ENCODE measurements around the gene SRRM2. TPM values are rescaled to one million over a fixed set of nuclear protein-coding genes. Genes with fewer than 3 reads are reported as not detected.

Gene SRRM2
- total and polyA plus RNA-seq, 2 experiments from 2014 or later: 42.6 to 202 TPM

DNA sequence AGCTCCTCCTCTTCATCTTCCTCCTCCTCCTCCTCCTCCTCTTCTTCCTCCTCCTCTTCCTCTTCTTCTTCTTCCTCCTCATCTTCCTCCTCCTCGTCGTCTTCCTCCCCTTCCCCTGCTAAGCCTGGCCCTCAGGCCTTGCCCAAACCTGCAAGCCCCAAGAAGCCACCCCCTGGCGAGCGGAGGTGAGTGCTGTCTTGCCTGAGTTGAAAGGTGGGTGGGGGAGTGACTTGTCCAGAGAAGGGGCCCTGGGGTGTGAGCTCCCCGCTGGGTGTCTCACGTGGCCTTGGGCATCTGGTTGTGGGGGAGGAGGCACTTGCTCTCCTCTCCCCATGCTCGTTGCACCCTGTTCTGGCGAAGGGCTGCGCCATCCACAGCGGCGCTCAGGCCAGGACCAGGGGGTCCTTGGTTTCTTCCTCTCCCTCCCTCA, 16.7 kb downstream of the SRRM2 start:
- Histone ChIP-seq H3K36me3 (ENCODE audit: low read depth) (peaks cover 68% of the 10 kb centered on the region), H2AFZ (no peak overlapping the region), H3K9me2 (ENCODE audit: insufficient read depth) (no peaks in the 10 kb centered on the region), H3K79me2 (ENCODE audit: insufficient read depth) (peaks cover 98% of the 10 kb centered on the region), H3F3A (ENCODE audit: insufficient read depth) (peaks cover 54% of the 10 kb centered on the region), H3K27me3 (replicated peaks; ENCODE audit: insufficient read depth) (no peaks in the 10 kb centered on the region), H3K4me2 (ENCODE audit: unreplicated experiment) (no peak overlapping the region), H3K9me3 (ENCODE audit: low read depth) (no peaks in the 10 kb centered on the region), H3K4me1 (ENCODE audit: insufficient read depth) (peaks cover 11% of the 10 kb centered on the region; the same call in 1 of the 2 replicates), H3K27ac (no peak overlapping the region; the same call in 1 of the 2 replicates), H3K4me3 (no peak overlapping the region), H3K9ac (no peak overlapping the region), H4K20me1 (ENCODE audit: insufficient read depth) (0 out of 2 replicates have a peak, but pooled peaks cover 2% of the 10 kb centered on the region)
- WGBS, 2 experiments (ENCODE audit: low coverage in 1 of 2, low lambda C conversion rate in 2 of 2, missing lambda C conversion rate in 2 of 2): 85 to 100% methylated on average over 5 to 11 of the region's 11 CpGs
- in situ Hi-C loops (cut with MboI): no loop called here
- TF ChIP-seq EZH2phosphoT487 (IDR thresholded peaks at IDR 0.05; ENCODE audit: insufficient read depth, low read depth): no peak
- TF ChIP-seq EZH2 (IDR thresholded peaks at IDR 0.05; ENCODE audit: insufficient read depth, poor library complexity, severe bottlenecking): no peak
- DNase-seq: no peak

DNA sequence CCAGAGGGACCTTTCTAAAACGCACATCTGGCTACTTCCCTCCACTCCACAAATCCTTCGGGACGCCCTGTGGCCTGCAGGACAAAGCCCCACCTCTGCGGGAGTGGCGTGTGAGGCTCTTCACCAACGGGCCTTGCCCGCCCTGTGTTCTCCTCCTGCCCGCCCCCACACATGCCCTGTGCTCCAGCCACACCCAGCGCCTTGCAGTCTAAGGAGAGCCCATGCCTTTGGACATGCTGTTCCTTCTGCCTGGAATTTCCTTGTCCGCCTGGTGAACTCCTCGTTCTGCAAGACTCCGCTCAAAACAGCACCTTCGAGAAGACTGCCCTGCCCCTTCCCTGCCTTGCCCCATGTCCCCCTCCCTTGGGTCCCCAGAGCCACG, 17.2 kb downstream of the SRRM2 start:
- 68 to 72% methylated on average over 14 of the region's 14 CpGs for WGBS, 2 experiments (ENCODE audit: low coverage in 1 of 2, low lambda C conversion rate in 2 of 2, missing lambda C conversion rate in 2 of 2)
- no peaks in the 10 kb centered on the region for H4K20me1 ChIP-seq (ENCODE audit: insufficient read depth)
- H3K9me2 ChIP-seq (ENCODE audit: insufficient read depth): no peaks in the 10 kb centered on the region
- H3F3A ChIP-seq (ENCODE audit: insufficient read depth): peaks cover 54% of the 10 kb centered on the region
- H3K9ac ChIP-seq: no peak overlapping the region
- H3K9me3 ChIP-seq (ENCODE audit: low read depth): no peaks in the 10 kb centered on the region
- TF ChIP-seq EZH2phosphoT487 (IDR thresholded peaks at IDR 0.05; ENCODE audit: insufficient read depth, low read depth) (no peak), EZH2 (IDR thresholded peaks at IDR 0.05; ENCODE audit: insufficient read depth, poor library complexity, severe bottlenecking) (no peak)
- peaks cover 98% of the 10 kb centered on the region for H3K79me2 ChIP-seq (ENCODE audit: insufficient read depth)
- in situ Hi-C loops (cut with MboI): no loop called here
- H2AFZ ChIP-seq: no peak overlapping the region
- no peaks in the 10 kb centered on the region for H3K27me3 ChIP-seq (replicated peaks; ENCODE audit: insufficient read depth)
- peaks cover 11% of the 10 kb centered on the region; the same call in 1 of the 2 replicates for H3K4me1 ChIP-seq (ENCODE audit: insufficient read depth)
- peak; percentile 52 for DNase-seq
- H3K36me3 ChIP-seq (ENCODE audit: low read depth): peaks cover 63% of the 10 kb centered on the region
- H3K4me3 ChIP-seq: no peak overlapping the region
- H3K27ac ChIP-seq: no peak overlapping the region; the same call in 1 of the 2 replicates
- no peak overlapping the region for H3K4me2 ChIP-seq (ENCODE audit: unreplicated experiment)

DNA sequence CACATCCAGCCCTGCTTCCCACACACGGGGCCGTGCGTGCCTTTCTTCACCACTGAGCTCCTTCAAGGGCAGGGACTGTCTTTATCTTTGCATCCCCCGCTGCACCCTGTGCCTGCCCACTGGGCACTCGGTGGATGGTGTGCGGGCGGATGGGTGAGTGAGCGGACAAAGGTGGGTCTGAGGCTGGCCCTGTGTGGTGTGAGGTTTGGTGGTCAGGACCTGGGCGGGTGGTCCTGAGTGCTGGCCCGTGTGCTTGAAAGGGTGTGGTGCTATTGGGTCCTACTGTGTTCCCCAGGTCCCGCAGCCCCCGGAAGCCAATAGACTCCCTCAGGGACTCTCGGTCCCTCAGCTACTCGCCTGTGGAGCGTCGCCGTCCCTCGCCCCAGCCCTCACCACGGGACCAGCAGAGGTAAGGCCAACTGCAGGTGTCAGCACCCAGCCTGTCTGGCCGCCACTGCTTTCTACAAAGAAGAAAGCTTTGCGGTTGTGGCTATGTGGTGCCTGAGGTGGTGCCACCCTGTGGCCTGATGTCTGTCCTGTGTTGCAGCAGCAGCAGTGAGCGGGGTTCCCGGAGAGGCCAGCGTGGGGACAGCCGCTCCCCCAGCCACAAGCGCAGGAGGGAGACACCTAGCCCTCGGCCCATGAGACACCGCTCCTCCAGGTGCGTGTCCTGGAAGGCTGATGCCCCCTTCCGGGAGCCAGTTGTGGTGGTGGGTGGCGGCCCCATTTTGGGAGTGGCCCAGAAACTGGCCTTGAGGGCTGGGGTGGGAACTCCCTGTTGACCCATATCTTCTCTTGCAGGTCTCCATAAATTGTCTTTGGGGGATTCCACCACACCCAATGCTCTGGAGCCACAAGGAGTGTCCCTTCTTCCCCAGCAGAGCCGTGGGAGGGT, 17.9 kb downstream of the SRRM2 start:
- no peak overlapping the region for H3K9ac ChIP-seq
- H3K4me2 ChIP-seq (ENCODE audit: unreplicated experiment): no peak overlapping the region
- peaks cover 57% of the 10 kb centered on the region for H3K36me3 ChIP-seq (ENCODE audit: low read depth)
- no peaks in the 10 kb centered on the region for H3K9me2 ChIP-seq (ENCODE audit: insufficient read depth)
- H3K9me3 ChIP-seq (ENCODE audit: low read depth): no peaks in the 10 kb centered on the region
- no peaks in the 10 kb centered on the region for H3K27me3 ChIP-seq (replicated peaks; ENCODE audit: insufficient read depth)
- no peak for DNase-seq
- no peaks in the 10 kb centered on the region for H4K20me1 ChIP-seq (ENCODE audit: insufficient read depth)
- no peak overlapping the region for H3K4me3 ChIP-seq
- H2AFZ ChIP-seq: no peak overlapping the region
- H3K79me2 ChIP-seq (ENCODE audit: insufficient read depth): peaks cover 98% of the 10 kb centered on the region
- H3K27ac ChIP-seq: no peak overlapping the region
- H3F3A ChIP-seq (ENCODE audit: insufficient read depth): peaks cover 50% of the 10 kb centered on the region
- TF ChIP-seq EZH2phosphoT487 (IDR thresholded peaks at IDR 0.05; ENCODE audit: insufficient read depth, low read depth): no peak
- TF ChIP-seq EZH2 (IDR thresholded peaks at IDR 0.05; ENCODE audit: insufficient read depth, poor library complexity, severe bottlenecking): no peak
- peaks cover 13% of the 10 kb centered on the region for H3K4me1 ChIP-seq (ENCODE audit: insufficient read depth)
- in situ Hi-C loops (cut with MboI): no loop called here
- 81 to 83% methylated on average over 28 to 31 of the region's 32 CpGs for WGBS, 2 experiments (ENCODE audit: low coverage in 1 of 2, low lambda C conversion rate in 2 of 2, missing lambda C conversion rate in 2 of 2)

DNA sequence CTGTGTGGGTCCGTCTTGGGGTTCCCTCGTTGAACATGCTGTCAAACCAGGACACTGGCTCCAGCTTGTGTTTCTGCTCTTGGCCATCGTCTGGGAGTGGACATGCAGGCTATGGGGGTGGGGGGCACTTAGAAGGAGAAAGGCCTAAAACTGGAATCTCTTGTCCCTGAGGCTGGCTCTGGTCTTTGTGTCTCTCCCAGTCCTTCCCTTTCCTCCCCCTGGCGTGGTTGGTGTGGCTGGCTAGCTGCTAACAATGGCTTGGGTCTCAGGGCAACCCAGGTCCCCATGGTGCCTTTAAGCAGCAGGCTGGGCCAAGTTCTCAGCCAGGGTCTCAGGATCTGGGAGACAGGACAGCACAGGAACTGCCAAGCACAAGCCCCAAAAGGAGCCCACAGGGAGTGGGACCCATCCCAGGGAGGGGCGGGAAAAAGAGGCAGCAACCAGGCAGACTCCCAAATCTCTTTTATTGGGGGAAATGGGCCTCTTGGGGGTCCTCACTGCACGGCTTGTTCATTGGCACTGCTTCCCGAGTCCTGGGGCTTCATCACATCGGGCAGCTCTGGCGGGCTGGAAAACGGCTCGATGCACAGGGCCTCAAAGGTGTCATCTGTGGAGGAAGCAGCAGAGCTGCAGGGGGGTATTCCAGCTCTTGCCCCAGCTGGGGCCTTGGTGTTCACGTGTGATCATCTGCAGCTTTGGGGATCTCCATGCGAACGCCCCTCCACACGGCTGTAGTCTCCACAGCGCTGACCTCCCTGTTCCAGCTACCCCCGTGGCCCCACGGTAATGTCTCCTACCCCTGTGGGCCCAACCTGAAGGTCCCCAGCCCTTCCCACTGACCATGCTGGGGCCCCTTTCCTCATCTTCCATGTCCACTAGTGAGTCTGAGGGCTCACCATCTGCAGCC, 19.3 kb downstream of the SRRM2 start:
- Histone ChIP-seq H3K79me2 (ENCODE audit: insufficient read depth) (peaks cover 98% of the 10 kb centered on the region), H3F3A (ENCODE audit: insufficient read depth) (peaks cover 56% of the 10 kb centered on the region), H3K27me3 (replicated peaks; ENCODE audit: insufficient read depth) (no peaks in the 10 kb centered on the region), H3K9me3 (ENCODE audit: low read depth) (no peaks in the 10 kb centered on the region), H3K4me1 (ENCODE audit: insufficient read depth) (peaks cover 21% of the 10 kb centered on the region), H3K27ac (no peak overlapping the region), H3K4me2 (ENCODE audit: unreplicated experiment) (no peak overlapping the region), H3K9me2 (ENCODE audit: insufficient read depth) (no peaks in the 10 kb centered on the region), H3K4me3 (no peak overlapping the region), H3K9ac (no peak overlapping the region), H4K20me1 (ENCODE audit: insufficient read depth) (no peaks in the 10 kb centered on the region), H2AFZ (no peak overlapping the region), H3K36me3 (ENCODE audit: low read depth) (peaks cover 42% of the 10 kb centered on the region)
- no peak for DNase-seq
- in situ Hi-C loops (cut with MboI): no loop called here
- WGBS, 2 experiments (ENCODE audit: low coverage in 1 of 2, low lambda C conversion rate in 2 of 2, missing lambda C conversion rate in 2 of 2): 71 to 75% methylated on average over 18 of the region's 18 CpGs
- TF ChIP-seq EZH2 (IDR thresholded peaks at IDR 0.05; ENCODE audit: insufficient read depth, poor library complexity, severe bottlenecking) (no peak), EZH2phosphoT487 (IDR thresholded peaks at IDR 0.05; ENCODE audit: insufficient read depth, low read depth) (no peak)

Data from GM23248 (cell line).